UCSD-AML1 (cell line): ENCODE results near the gene SDK1.

Source experiments
- DNase-seq: peaks from one replicate; lab custom pipeline; 2025; ENCODE audit not compliant: unreplicated experiment; lab: John Stamatoyannopoulos, UW

SDK1 gene

GRCh38 chr7:3283130-3283704 is 17.8 kb upstream of the SDK1 start:
- DNase-seq, result no peak

- no peak for DNase-seq
Observed at GRCh38 chr7:3285652-3286051, 15.4 kb upstream of the SDK1 start.

- no peak for DNase-seq
Observed at GRCh38 chr7:3289996-3290395, 11.1 kb upstream of the SDK1 start.

- DNase-seq, result no peak
Observed at GRCh38 chr7:3292694-3293093, 8.4 kb upstream of the SDK1 start.

GRCh38 chr7:3294432-3295100 is 6.5 kb upstream of the SDK1 start:
- DNase-seq, result no peak

GRCh38 chr7:3297105-3297819 is 3.8 kb upstream of the SDK1 start:
- no peak for DNase-seq

- no peak for DNase-seq
Observed at GRCh38 chr7:3300221-3300650, 816 bp upstream of the SDK1 start.

- DNase-seq, result no peak
Observed at GRCh38 chr7:3301449-3301731, 338 bp downstream of the SDK1 start.

- no peak for DNase-seq
Observed at GRCh38 chr7:3301831-3302618, 973 bp downstream of the SDK1 start.

GRCh38 chr7:3302681-3303320 is 1.7 kb downstream of the SDK1 start:
- no peak for DNase-seq

GRCh38 chr7:3304131-3304530 is 3.1 kb downstream of the SDK1 start:
- no peak for DNase-seq

- no peak for DNase-seq
Observed at GRCh38 chr7:3307435-3307834, 6.4 kb downstream of the SDK1 start.

GRCh38 chr7:3309140-3309539 is 8.1 kb downstream of the SDK1 start:
- no peak for DNase-seq

GRCh38 chr7:3309956-3310355 is 8.9 kb downstream of the SDK1 start:
- no peak for DNase-seq

- DNase-seq, result no peak
Observed at GRCh38 chr7:3310884-3311283, 9.8 kb downstream of the SDK1 start.

- DNase-seq, result no peak
Observed at GRCh38 chr7:3312583-3312982, 11.5 kb downstream of the SDK1 start.

- no peak for DNase-seq
Observed at GRCh38 chr7:3318874-3319273, 17.8 kb downstream of the SDK1 start.

- DNase-seq, result no peak
Observed at GRCh38 chr7:3321206-3321605, 20.2 kb downstream of the SDK1 start.

- DNase-seq, result no peak
Observed at GRCh38 chr7:3321745-3322144, 20.7 kb downstream of the SDK1 start.

- DNase-seq, result no peak
Observed at GRCh38 chr7:3326246-3326645, 25.2 kb downstream of the SDK1 start.

GRCh38 chr7:3327099-3327498 is 26.0 kb downstream of the SDK1 start:
- no peak for DNase-seq
